Measurements from ENCODE around the gene CELA3B.
A peak's percentile ranks its signal among the peaks of the same experiment; 100 is the strongest.
"Not testable (repeated sequence)": the region's sequence is repeated elsewhere in the genome, so short reads cannot be mapped to it uniquely, and the experiment has no call there.

CELA3B gene

GRCh38 chr1:22007262-22007661 lies 30.4 kb downstream of the CELA3B start:
- not testable (repeated sequence) for DNase-seq (ENCODE audit: low read depth in 3 of 3)

GRCh38 chr1:22009566-22009965 lies 32.7 kb downstream of the CELA3B start:
- not testable (repeated sequence) for DNase-seq (ENCODE audit: low read depth in 3 of 3)

- DNase-seq (ENCODE audit: low read depth in 3 of 3), result not testable (repeated sequence)
Observed at GRCh38 chr1:22012752-22013151, 35.9 kb downstream of the CELA3B start.

- DNase-seq (ENCODE audit: low read depth in 3 of 3), result not testable (repeated sequence)
Observed at GRCh38 chr1:22014575-22015206, 37.9 kb downstream of the CELA3B start.

GRCh38 chr1:22018583-22019559 lies 42.0 kb downstream of the CELA3B start:
- DNase-seq (ENCODE audit: low read depth in 3 of 3), result peak; percentile 48 to 63 (median 58)

- no peak for DNase-seq (ENCODE audit: low read depth in 3 of 3)
Observed at GRCh38 chr1:22021061-22021460, 44.2 kb downstream of the CELA3B start.

GRCh38 chr1:22024485-22025367 lies 47.9 kb downstream of the CELA3B start:
- peak; percentile 48 to 63 (median 61) for DNase-seq (ENCODE audit: low read depth in 3 of 3)

- DNase-seq (ENCODE audit: low read depth in 3 of 3), result peak; percentile 81 to 87 (median 86)
Observed at GRCh38 chr1:22025368-22026155, 48.7 kb downstream of the CELA3B start.

GRCh38 chr1:22026924-22027289 lies 50.1 kb downstream of the CELA3B start:
- no peak for DNase-seq (ENCODE audit: low read depth in 3 of 3)

- DNase-seq (ENCODE audit: low read depth in 3 of 3), result no peak
Observed at GRCh38 chr1:22030057-22030456, 53.2 kb downstream of the CELA3B start.

GRCh38 chr1:22030473-22030872 lies 53.7 kb downstream of the CELA3B start:
- DNase-seq (ENCODE audit: low read depth in 3 of 3), result no peak

GRCh38 chr1:22031214-22031962 lies 54.6 kb downstream of the CELA3B start:
- no peak for DNase-seq (ENCODE audit: low read depth in 3 of 3)

GRCh38 chr1:22034834-22035233 lies 58.0 kb downstream of the CELA3B start:
- DNase-seq (ENCODE audit: low read depth in 3 of 3), result not testable (repeated sequence)

- DNase-seq (ENCODE audit: low read depth in 3 of 3), result no peak
Observed at GRCh38 chr1:22037520-22037919, 60.7 kb downstream of the CELA3B start.

- no peak for DNase-seq (ENCODE audit: low read depth in 3 of 3)
Observed at GRCh38 chr1:22038036-22038435, 61.2 kb downstream of the CELA3B start.
